HG02763 (cell line): ENCODE data around the gene ELOVL6.
"Not testable (repeated sequence)": the region's sequence is repeated elsewhere in the genome, so short reads cannot be mapped to it uniquely, and the experiment has no call there.

ENCODE experiments used
- ATAC-seq: cut with Tn5 transposase; IDR thresholded peaks from one replicate; pipeline ENCODE4 v1.9.1; 2021; ENCODE audit warnings: mild to moderate bottlenecking, moderate library complexity; ENCODE audit not compliant: unreplicated experiment

The ELOVL6 gene

GRCh38 chr4:110197529-110198042, 829 bp downstream of the ELOVL6 start:
- no peak for ATAC-seq

GRCh38 chr4:110196871-110197528, 1.4 kb downstream of the ELOVL6 start:
- ATAC-seq, result peak; percentile 25

GRCh38 chr4:110196206-110196870, 2.1 kb downstream of the ELOVL6 start:
- peak; percentile 28 for ATAC-seq

GRCh38 chr4:110195561-110196205, 2.7 kb downstream of the ELOVL6 start:
- ATAC-seq, result no peak

- ATAC-seq, result peak; percentile 81
These were observed 4.3 kb downstream of the ELOVL6 start for GRCh38 chr4:110193822-110194761.

GRCh38 chr4:110193287-110193686, 5.1 kb downstream of the ELOVL6 start:
- ATAC-seq, result not testable (repeated sequence)

GRCh38 chr4:110190249-110190648, 8.2 kb downstream of the ELOVL6 start:
- ATAC-seq, result no peak

GRCh38 chr4:110188113-110188512, 10.3 kb downstream of the ELOVL6 start:
- no peak for ATAC-seq

- ATAC-seq, result no peak
These were observed 13.6 kb downstream of the ELOVL6 start for GRCh38 chr4:110184791-110185155.

- no peak for ATAC-seq
These were observed 14.2 kb downstream of the ELOVL6 start for GRCh38 chr4:110184140-110184790.

GRCh38 chr4:110183643-110184042, 14.8 kb downstream of the ELOVL6 start:
- peak; percentile 37 for ATAC-seq

GRCh38 chr4:110183058-110183457, 15.4 kb downstream of the ELOVL6 start:
- no peak for ATAC-seq

- no peak for ATAC-seq
These were observed 16.5 kb downstream of the ELOVL6 start for GRCh38 chr4:110181890-110182289.

- ATAC-seq, result no peak
These were observed 22.8 kb downstream of the ELOVL6 start for GRCh38 chr4:110175634-110176033.

GRCh38 chr4:110172972-110173371, 25.4 kb downstream of the ELOVL6 start:
- no peak for ATAC-seq

- no peak for ATAC-seq
These were observed 26.4 kb downstream of the ELOVL6 start for GRCh38 chr4:110171971-110172370.

- ATAC-seq, result no peak
These were observed 27.6 kb downstream of the ELOVL6 start for GRCh38 chr4:110170861-110171260.

- ATAC-seq, result peak; percentile 61
These were observed 32.8 kb downstream of the ELOVL6 start for GRCh38 chr4:110165382-110166286.

- no peak for ATAC-seq
These were observed 33.6 kb downstream of the ELOVL6 start for GRCh38 chr4:110164856-110165255.
